DOHH2 (cell line): ENCODE results near the gene HERC5.

Experiments used
- EZH2phosphoT487 ChIP-seq: fragments of 200-600 bp; sonication (generic); IDR thresholded peaks from 2 replicates; pipeline ENCODE4 v1.6.1; 2017; ENCODE audit warnings: borderline replicate concordance, mild to moderate bottlenecking, antibody characterized with exemption, low read length, moderate library complexity, mixed read lengths
- TF ChIP-seq, protein P1 (sequence below): fragments of 200-600 bp; sonication (generic); IDR thresholded peaks from one replicate; pipeline ENCODE4 v1.5.1; 2014; ENCODE audit warnings: antibody characterized with exemption, mild to moderate bottlenecking, low read depth, low read length; ENCODE audit not compliant: poor library complexity, severe bottlenecking

DNA sequence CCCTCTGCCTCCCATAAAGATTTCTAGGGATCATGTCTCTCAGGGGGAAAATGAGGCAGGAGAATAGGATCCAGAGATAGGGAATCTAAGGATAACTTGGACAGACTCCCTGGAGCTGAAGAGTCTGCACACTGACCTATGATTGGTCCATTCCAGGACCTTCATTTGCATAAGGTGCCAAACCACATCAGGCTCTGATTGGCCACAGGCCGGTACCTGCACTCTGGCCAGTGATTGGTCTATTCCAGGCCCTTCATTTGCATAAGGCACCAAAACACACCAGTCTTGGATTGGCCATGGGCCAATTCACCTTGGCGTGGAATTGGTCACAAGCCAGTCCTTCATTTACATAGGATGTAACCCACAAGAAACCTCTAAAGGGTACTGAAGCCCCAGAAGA, 4.0 kb upstream of the HERC5 start:
- TF ChIP-seq EZH2phosphoT487 = no peak
- TF ChIP-seq, protein P1, sequence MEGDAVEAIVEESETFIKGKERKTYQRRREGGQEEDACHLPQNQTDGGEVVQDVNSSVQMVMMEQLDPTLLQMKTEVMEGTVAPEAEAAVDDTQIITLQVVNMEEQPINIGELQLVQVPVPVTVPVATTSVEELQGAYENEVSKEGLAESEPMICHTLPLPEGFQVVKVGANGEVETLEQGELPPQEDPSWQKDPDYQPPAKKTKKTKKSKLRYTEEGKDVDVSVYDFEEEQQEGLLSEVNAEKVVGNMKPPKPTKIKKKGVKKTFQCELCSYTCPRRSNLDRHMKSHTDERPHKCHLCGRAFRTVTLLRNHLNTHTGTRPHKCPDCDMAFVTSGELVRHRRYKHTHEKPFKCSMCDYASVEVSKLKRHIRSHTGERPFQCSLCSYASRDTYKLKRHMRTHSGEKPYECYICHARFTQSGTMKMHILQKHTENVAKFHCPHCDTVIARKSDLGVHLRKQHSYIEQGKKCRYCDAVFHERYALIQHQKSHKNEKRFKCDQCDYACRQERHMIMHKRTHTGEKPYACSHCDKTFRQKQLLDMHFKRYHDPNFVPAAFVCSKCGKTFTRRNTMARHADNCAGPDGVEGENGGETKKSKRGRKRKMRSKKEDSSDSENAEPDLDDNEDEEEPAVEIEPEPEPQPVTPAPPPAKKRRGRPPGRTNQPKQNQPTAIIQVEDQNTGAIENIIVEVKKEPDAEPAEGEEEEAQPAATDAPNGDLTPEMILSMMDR = no peak
